Right hindlimb (tissue), 1 donor: ENCODE results near the gene IPP.
"Not testable (repeated sequence)": the region's sequence is repeated elsewhere in the genome, so short reads cannot be mapped to it uniquely, and the experiment has no call there.

Source experiments
- DNase-seq: peaks from one replicate; pipeline ENCODE4 v3.0.0-alpha.2; 2018

Gene IPP

GRCh38 chr1:45679123-45679522 is 71.3 kb downstream of the IPP start:
- DNase-seq, result no peak

GRCh38 chr1:45678489-45678888 is 72.0 kb downstream of the IPP start:
- no peak for DNase-seq

- no peak for DNase-seq
Measured at GRCh38 chr1:45677751-45678245, 72.7 kb downstream of the IPP start.

- not testable (repeated sequence) for DNase-seq
Measured at GRCh38 chr1:45676553-45676952, 73.9 kb downstream of the IPP start.

- no peak for DNase-seq
Measured at GRCh38 chr1:45674478-45674877, 76.0 kb downstream of the IPP start.

GRCh38 chr1:45673956-45674355 is 76.5 kb downstream of the IPP start:
- DNase-seq, result no peak

GRCh38 chr1:45669859-45670655 is 80.4 kb downstream of the IPP start:
- DNase-seq, result no peak

GRCh38 chr1:45669379-45669778 is 81.1 kb downstream of the IPP start:
- DNase-seq, result no peak

GRCh38 chr1:45668526-45668925 is 81.9 kb downstream of the IPP start:
- no peak for DNase-seq

- no peak for DNase-seq
Measured at GRCh38 chr1:45667321-45668111, 82.9 kb downstream of the IPP start.

- no peak for DNase-seq
Measured at GRCh38 chr1:45666836-45667235, 83.6 kb downstream of the IPP start.

GRCh38 chr1:45660336-45660735 is 90.1 kb downstream of the IPP start:
- DNase-seq, result no peak

GRCh38 chr1:45659222-45659621 is 91.2 kb downstream of the IPP start:
- no peak for DNase-seq

- DNase-seq, result no peak
Measured at GRCh38 chr1:45658171-45658570, 92.3 kb downstream of the IPP start.

GRCh38 chr1:45656573-45657226 is 93.8 kb downstream of the IPP start:
- no peak for DNase-seq

GRCh38 chr1:45654540-45655280 is 95.7 kb downstream of the IPP start:
- no peak for DNase-seq
